HepG2 (cell line): ENCODE measurements around the gene METTL6. TPM values are rescaled to one million over a fixed set of nuclear protein-coding genes. Genes with fewer than 3 reads are reported as not detected.
"Not testable (repeated sequence)": the region's sequence is repeated elsewhere in the genome, so short reads cannot be mapped to it uniquely, and the experiment has no call there.

ENCODE experiments used
- ATAC-seq: fragments of 200-7000 bp; cut with Tn5 transposase; 3 replicates; pipeline ENCODE4 v1.9.1; 2020; ENCODE audit warnings: mild to moderate bottlenecking, moderate library complexity
- BruUV-seq: library from RNA; stranded (reverse); fragments of 400-500 nt; replicated peaks from 2 replicates; lab custom pipeline; 2021; lab: Mats Ljungman, UMichigan
- CTCF ChIA-PET: fragments of 300-600 bp; formaldehyde crosslinking; extraction: SDS; loops from one replicate; lab custom pipeline; 2021; ENCODE audit warnings: low total read pairs, inconsistent platforms, low intra/inter-chr PET ratio; lab: Yijun Ruan, JAX
- POLR2A ChIA-PET: fragments of 350-600 bp; sonication (Branson Sonifier 250); formaldehyde crosslinking; loops from one replicate; lab custom pipeline; 2020; ENCODE audit warnings: antibody characterized with exemption, inconsistent platforms; lab: Yijun Ruan, JAX
- DNase-seq: peaks from one replicate; pipeline ENCODE4 v3.0.0-alpha.2; 2015; ENCODE audit warnings: low spot score
- FAIRE-seq: peaks from 3 replicates; lab custom pipeline; 2011; peaks lifted over from hg19 to GRCh38; lab: Jason Lieb, UNC
- H2AFZ ChIP-seq: one replicate; pipeline ENCODE4 v1.6.1; 2011; ENCODE audit warnings: low read length, inconsistent platforms
- H3K27ac ChIP-seq: fragments of 300-600 bp; 3 replicates; pipeline ENCODE4 v1.8.0; 2011; ENCODE audit warnings: mixed run types, mild to moderate bottlenecking, mixed read lengths, low read length, inconsistent platforms; ENCODE audit not compliant: insufficient read depth; ENCODE audit errors: extremely low read length
- H3K27me3 ChIP-seq, 2 experiments: fragments of 200-600 bp in 1 of 2; 2 replicates in 1 of 2; 3 replicates in 1 of 2; pipeline versions ENCODE4 v1.6.0 to v1.8.0; 2011; ENCODE audit warnings: low read length in 2 of 2, mild to moderate bottlenecking in 2 of 2, moderate library complexity in 2 of 2, inconsistent platforms in 1 of 2; ENCODE audit not compliant: insufficient read depth in 2 of 2, control insufficient read depth in 1 of 2
- H3K36me3 ChIP-seq, 2 experiments: fragments of 200-600 bp in 1 of 2; replicated peaks in 1 of 2; 2 replicates in 1 of 2; 3 replicates in 1 of 2; pipeline versions ENCODE4 v1.5.1 to v1.8.0; 2011; ENCODE audit warnings: low read length in 2 of 2, inconsistent platforms in 1 of 2; ENCODE audit not compliant: insufficient read depth in 2 of 2, control insufficient read depth in 1 of 2
- H3K4me1 ChIP-seq: 2 replicates; pipeline ENCODE4 v1.5.1; 2012; ENCODE audit warnings: low read length, inconsistent platforms; ENCODE audit not compliant: insufficient read depth
- H3K4me2 ChIP-seq: 2 replicates; pipeline ENCODE4 v1.6.0; 2011; ENCODE audit warnings: low read depth, low read length, inconsistent platforms
- H3K4me3 ChIP-seq, 3 experiments: fragments of 200-600 bp in 1 of 3; sonication (generic), shearing (Covaris generic) in 1 of 3; replicated peaks in 1 of 3; 2 replicates each; pipeline ENCODE4 v1.5.1; 2011 to 2016; ENCODE audit warnings: low read length in 3 of 3, inconsistent platforms in 2 of 3, low read depth in 2 of 3, mild to moderate bottlenecking in 2 of 3, control low read depth in 1 of 3, mixed read lengths in 1 of 3; ENCODE audit not compliant: insufficient read depth in 1 of 3
- H3K79me2 ChIP-seq: one replicate; pipeline ENCODE4 v1.6.1; 2011; ENCODE audit warnings: low read length, inconsistent platforms; ENCODE audit not compliant: insufficient read depth
- H3K9ac ChIP-seq: 2 replicates; pipeline ENCODE4 v1.6.0; 2011; ENCODE audit warnings: mild to moderate bottlenecking, low read depth, low read length, inconsistent platforms; ENCODE audit not compliant: insufficient read depth
- H3K9me3 ChIP-seq: 2 replicates; pipeline ENCODE4 v1.5.1; 2012; ENCODE audit warnings: mild to moderate bottlenecking, low read length
- H4K20me1 ChIP-seq: 2 replicates; pipeline ENCODE4 v1.6.0; 2011; ENCODE audit warnings: inconsistent platforms, mild to moderate bottlenecking, low read length, moderate library complexity; ENCODE audit not compliant: insufficient read depth
- FOXK2 ChIP-seq: fragments of 450-650 bp; IDR thresholded peaks from 2 replicates; pipeline ENCODE4 v1.6.1; 2016
- KMT2B ChIP-seq: IDR thresholded peaks from 2 replicates; pipeline ENCODE4 v1.6.1; 2016; ENCODE audit warnings: missing genetic modification reagents, missing compliant biosample characterization
- WGBS: methylation state at CpG from one replicate; pipeline ENCODE4 v1.1.6; 2017; ENCODE audit warnings: low lambda C conversion rate; 5-methylcytosine and 5-hydroxymethylcytosine counted together
- in situ Hi-C: cut with HindIII; loops from 2 replicates; pipeline ENCODE4 v1.10.0; 2017; ENCODE audit warnings: low pct_unique_long_range_greater_than_20kb; ENCODE audit not compliant: extremely low pct_ligation_motif_present
- intact Hi-C: fragments of 100-400 bp; cut with micrococcal nuclease; formaldehyde crosslinking; loops from one replicate; pipeline ENCODE4 v1.10.0; 2022; ENCODE audit not compliant: unreplicated experiment
- polyA plus RNA-seq, 8 experiments: library from polyadenylated mRNA; depleted of rRNA in 3 of 8; stranded (reverse) in 7 of 8; unstranded in 1 of 8; fragments of >200 nt; fragmentation: Illumina TruSeq in 4 of 8; extraction: Trizol in 4 of 8; gene quantifications; 2 replicates each; pipeline versions ENCODE4 v1.2.1 to v1.2.3, GENCODE V29; 2011 to 2016; ENCODE audit warnings: low read depth in 4 of 8, missing spikeins in 1 of 8, mixed read lengths in 1 of 8; ENCODE audit not compliant: insufficient read depth in 1 of 8
- total RNA-seq, 5 experiments: library from RNA; depleted of rRNA; stranded (reverse); fragments of >200 nt; fragmentation: Illumina TruSeq; extraction: Trizol; gene quantifications; 2 replicates each; pipeline ENCODE4 v1.2.3, GENCODE V29; 2016; ENCODE audit warnings: low read depth in 1 of 5

Gene METTL6
- total and polyA plus RNA-seq, 2 of the 13 experiments (the other 11 are each of a cell fraction or from before 2014, with no cell fraction given) = 17.2 to 29.4 TPM

- in situ Hi-C loops, POLR2A ChIA-PET, H3K27me3 ChIP-seq, BruUV-seq, H4K20me1 ChIP-seq, intact Hi-C loops, H3K36me3 ChIP-seq, ATAC-seq, H3K9me3 ChIP-seq, H3K79me2 ChIP-seq, DNase-seq, H3K4me3 ChIP-seq, H3K4me2 ChIP-seq, H3K4me1 ChIP-seq, CTCF ChIA-PET, FAIRE-seq, H2AFZ ChIP-seq, H3K27ac ChIP-seq, H3K9ac ChIP-seq: not testable (repeated sequence)
- WGBS = 75% methylated on average over 3 of the region's 3 CpGs
Measured at GRCh38 chr3:15398731-15399133, 28.6 kb downstream of the METTL6 start.

- H4K20me1 ChIP-seq, H3K9me3 ChIP-seq, POLR2A ChIA-PET, CTCF ChIA-PET, ATAC-seq, in situ Hi-C loops, H3K36me3 ChIP-seq, intact Hi-C loops, H3K79me2 ChIP-seq, FAIRE-seq, DNase-seq, H3K4me2 ChIP-seq, H3K4me3 ChIP-seq, H3K9ac ChIP-seq, H3K4me1 ChIP-seq, H3K27ac ChIP-seq, H3K27me3 ChIP-seq, BruUV-seq, H2AFZ ChIP-seq: not testable (repeated sequence)
- 33% methylated on average over 2 of the region's 2 CpGs for WGBS
Measured at GRCh38 chr3:15393252-15393651, 34.1 kb downstream of the METTL6 start.

GRCh38 chr3:15391007-15391406 is 36.3 kb downstream of the METTL6 start:
- Histone ChIP-seq H3K27me3 (no peaks in the 10 kb centered on the region), H3K9ac (no peak overlapping the region), H3K4me1 (0 out of 2 replicates have a peak, but pooled peaks cover 5% of the 10 kb centered on the region), H3K4me2 (no peak overlapping the region), H4K20me1 (no peaks in the 10 kb centered on the region), H3K36me3 (no peaks in the 10 kb centered on the region), H3K9me3 (no peaks in the 10 kb centered on the region; the same call in 1 of the 2 replicates), H3K27ac (no peak overlapping the region), H3K79me2 (no peaks in the 10 kb centered on the region), H2AFZ (no peak overlapping the region), H3K4me3 (no peak overlapping the region)
- DNase-seq (no peak), FAIRE-seq (no peak), ATAC-seq (no peak)
- CTCF ChIA-PET = no interaction called here
- POLR2A ChIA-PET = no interaction called here
- in situ Hi-C loops (no loop called here), intact Hi-C loops (no loop called here)
- no TSS peak for BruUV-seq
- 33% methylated on average over 3 of the region's 5 CpGs for WGBS
- TF ChIP-seq FOXK2 (no peak), KMT2B (CRISPR knock-in tag) (no peak)
